ENCODE data around the gene SF3B5. TPM values are rescaled to one million over a fixed set of nuclear protein-coding genes. Genes with fewer than 3 reads are reported as not detected.
A peak's percentile ranks its signal among the peaks of the same experiment; 100 is the strongest.

The SF3B5 gene
- total and polyA plus RNA-seq, 2 of the 8 experiments (the other 6 are each of a cell fraction or from before 2014, with no cell fraction given) = 195 to 588 TPM

GRCh38 chr6:144098993-144099392 lies 3.6 kb upstream of the SF3B5 start:
- Histone ChIP-seq H2AK5ac (ENCODE audit: low read depth, low read length) (no peak overlapping the region), H3K9me3 (ENCODE audit: insufficient read depth in 2 of 2, low read depth in 1 of 2, low read length in 1 of 2) (no peaks in the 10 kb centered on the region), H3K4ac (replicated peaks; ENCODE audit: insufficient read length, low read depth, low read length) (no peak overlapping the region), H2AFZ (ENCODE audit: low read length) (0 out of 2 replicates have a peak overlapping the region, but pooled peaks have one; percentile 23), H3K27me3 (replicated peaks in 1 of 4; ENCODE audit: control insufficient read depth in 3 of 4, extremely low read depth in 1 of 4, insufficient read depth in 3 of 4, low read length in 3 of 4) (no peaks in the 10 kb centered on the region), H2BK12ac (ENCODE audit: low read depth, low read length) (no peak overlapping the region), H2BK15ac (ENCODE audit: low read length) (no peak overlapping the region), H4K20me1 (replicated peaks in 1 of 2; ENCODE audit: control insufficient read depth in 1 of 2, insufficient read depth in 2 of 2, low read length in 2 of 2) (peaks cover 0 to 3% of the 10 kb centered on the region in 2 experiments), H2BK20ac (ENCODE audit: low read length) (no peak overlapping the region), H3K23me2 (ENCODE audit: low read depth, low read length) (peaks cover 6% of the 10 kb centered on the region; the same call in 1 of the 2 replicates), H3K36me3 (ENCODE audit: control insufficient read depth in 2 of 4, insufficient read depth in 4 of 4, low read length in 3 of 4) (no peaks in the 10 kb centered on the region), H2BK120ac (replicated peaks; ENCODE audit: low read depth, low read length) (no peak overlapping the region), H2BK5ac (ENCODE audit: low read depth, low read length) (no peak overlapping the region), H3K4me1 (replicated peaks in 1 of 4; ENCODE audit: control insufficient read depth in 3 of 4, insufficient read depth in 4 of 4, low read length in 3 of 4) (peaks cover 0 to 4% (median 2%) of the 10 kb centered on the region in 4 experiments; a peak in 2 of 7 replicates), H3K79me2 (ENCODE audit: control insufficient read depth in 1 of 2, insufficient read depth in 2 of 2, low read length in 2 of 2) (peaks cover 5 to 11% of the 10 kb centered on the region in 2 experiments), H3K9ac (replicated peaks in 1 of 4; ENCODE audit: extremely low read depth in 1 of 4, low read depth in 3 of 4, low read length in 3 of 4) (no peak overlapping the region), H4K8ac (ENCODE audit: extremely low read depth, insufficient read depth, low read length) (no peak overlapping the region), H3K4me3 (ENCODE audit: extremely low read depth in 1 of 4, insufficient read depth in 2 of 4, low read depth in 3 of 4, low read length in 4 of 4) (no peak overlapping the region), H3K23ac (ENCODE audit: insufficient read length) (no peak overlapping the region), H3K14ac (ENCODE audit: insufficient read length) (no peak overlapping the region), H3K18ac (ENCODE audit: extremely low read depth, low read length) (no peak overlapping the region), H4K91ac (replicated peaks; ENCODE audit: insufficient read length, low read length) (no peak overlapping the region), H3K4me2 (ENCODE audit: insufficient read depth in 1 of 2, low read depth in 2 of 2, low read length in 2 of 2) (no peak overlapping the region), H3K56ac (replicated peaks; ENCODE audit: insufficient read length, low read depth, low read length) (no peak overlapping the region), H3K27ac (ENCODE audit: low read depth, low read length) (no peak overlapping the region), H4K5ac (ENCODE audit: insufficient read length, low read depth, low read length) (no peak overlapping the region), H3K79me1 (ENCODE audit: low read depth, low read length) (peaks cover 5% of the 10 kb centered on the region; the same call in 1 of the 2 replicates)
- WGBS, 2 experiments (ENCODE audit: extremely low coverage in 1 of 2, insufficient coverage in 1 of 2, insufficient read length in 1 of 2, insufficient replicate concordance in 2 of 2, low coverage in 1 of 2, low lambda C conversion rate in 2 of 2, missing lambda C conversion rate in 1 of 2) = 98% methylated on average over 3 of the region's 3 CpGs; no CpG with 5 or more reads in 1 of the 2 experiments
- CTCF ChIA-PET (ENCODE audit: partially characterized antibody) = interaction anchor here (1.8 kb wide), 1 partner anchor 120 kb away, joined by 4 read pairs; no protein-coding TSS in a partner anchor
- FAIRE-seq = no peak
- POLR2A ChIA-PET (ENCODE audit: partially characterized antibody) = no interaction called here
- DNase-seq (ENCODE audit: low read depth in 1 of 2, low spot score in 2 of 2) = no peak
- TF ChIP-seq EZH2 (IDR thresholded peaks at IDR 0.05; ENCODE audit: low read depth, low read length, severe bottlenecking) = no peak
- TF ChIP-seq SIN3A (conservative IDR thresholded peaks at IDR 0.05 in 1 of 2, IDR thresholded peaks at IDR 0.05 in 1 of 2; ENCODE audit: low read depth in 1 of 2, low read length in 2 of 2) = no peak
- no peak for TF ChIP-seq BCL11A (IDR thresholded peaks at IDR 0.05; ENCODE audit: low read depth in 2 of 2, low read length in 2 of 2)
- no peak for TF ChIP-seq TBP (IDR thresholded peaks at IDR 0.05; ENCODE audit: low read depth, low read length)
- no peak for TF ChIP-seq YY1 (IDR thresholded peaks at IDR 0.05; ENCODE audit: low read depth, low read length)
- TF ChIP-seq KDM4A (IDR thresholded peaks at IDR 0.05; ENCODE audit: low read depth, low read length, severe bottlenecking) = no peak
- TF ChIP-seq RBBP5 (IDR thresholded peaks at IDR 0.05; ENCODE audit: borderline replicate concordance, low read depth, low read length) = no peak
